ENCODE results near the gene RASA3.

The RASA3 gene

DNA sequence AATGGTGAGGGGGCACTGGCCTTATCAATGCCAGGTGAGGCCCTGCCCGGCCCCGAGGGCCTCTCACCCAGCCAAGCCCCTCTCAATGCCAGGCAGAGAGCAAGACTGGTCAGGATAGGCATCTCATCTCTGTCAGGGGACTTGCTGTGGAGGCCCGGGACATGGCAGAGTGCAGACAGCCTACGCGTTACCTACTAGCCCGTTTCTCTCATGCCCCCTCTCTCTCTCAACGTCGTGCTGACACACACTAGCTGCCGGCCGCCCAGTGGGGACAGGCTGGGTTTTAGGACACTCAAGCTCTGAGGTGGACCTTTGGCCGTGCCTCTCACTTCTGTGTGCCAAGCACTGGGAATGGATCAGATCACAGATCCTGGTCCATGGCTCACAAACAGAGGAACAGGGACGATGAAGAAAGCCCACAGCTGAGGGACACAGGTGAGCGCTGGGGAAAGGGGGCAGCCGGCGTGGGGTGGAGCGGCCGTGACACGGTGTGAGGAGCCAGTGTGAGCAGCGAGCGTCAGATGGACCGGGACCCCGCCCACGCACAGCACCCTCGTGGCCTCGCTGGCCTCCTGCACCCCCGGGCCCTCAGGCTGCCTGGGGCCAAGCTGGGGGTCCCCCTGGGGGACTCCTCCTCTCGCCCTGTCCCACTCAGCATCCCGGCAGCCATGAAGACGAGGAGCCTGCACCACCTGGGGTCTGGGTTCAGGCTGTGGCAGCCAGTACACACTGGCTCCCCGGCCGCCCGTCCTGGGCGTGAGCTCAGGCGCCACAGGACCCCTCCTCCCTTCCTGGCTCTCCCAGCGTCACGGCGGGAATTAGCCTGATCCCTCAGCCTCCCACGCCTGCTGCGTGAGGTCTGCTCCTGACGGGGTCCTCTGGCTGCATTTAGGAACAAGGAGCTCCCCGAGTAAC is 81.6 kb downstream of the RASA3 start:
- no peaks in the 10 kb centered on the region for H3K27me3 Mint-ChIP-seq
- no peak overlapping the region for H3K4me3 Mint-ChIP-seq
- CTCF ChIA-PET = no interaction called here
- no peaks in the 10 kb centered on the region for H3K9me3 Mint-ChIP-seq
- peaks cover 74% of the 10 kb centered on the region for H3K36me3 Mint-ChIP-seq
- H3K27ac Mint-ChIP-seq = no peak overlapping the region
- peaks cover 55% of the 10 kb centered on the region for H3K4me1 Mint-ChIP-seq
- DNase-seq = no peak

DNA sequence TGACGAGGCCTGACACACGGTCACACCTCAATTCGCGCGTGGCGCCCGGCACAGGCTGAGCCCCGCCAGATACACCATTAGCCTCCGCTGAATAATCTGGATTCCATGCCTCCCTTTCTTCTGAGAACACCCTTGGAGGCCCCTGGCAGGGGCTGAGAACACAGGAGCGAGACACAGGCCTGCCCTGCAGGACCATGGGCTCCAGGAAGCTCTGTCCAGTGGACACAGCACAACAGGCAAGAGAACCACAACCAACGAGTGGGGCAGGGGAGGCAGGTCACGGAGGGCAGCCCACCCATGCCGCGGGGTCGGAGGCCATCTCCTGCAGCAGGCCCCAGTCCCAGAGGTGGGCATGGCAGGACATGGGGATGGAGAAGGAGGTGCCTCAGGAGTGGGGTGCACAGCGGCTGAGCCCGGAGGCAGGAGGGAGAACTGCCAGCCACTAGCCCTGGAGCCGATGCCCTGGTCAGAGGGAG is 82.8 kb downstream of the RASA3 start:
- H3K27ac Mint-ChIP-seq = peak overlapping the region; percentile 67
- H3K9me3 Mint-ChIP-seq = peaks cover under 1% of the 10 kb centered on the region
- peaks cover 74% of the 10 kb centered on the region for H3K36me3 Mint-ChIP-seq
- peaks cover 63% of the 10 kb centered on the region for H3K4me1 Mint-ChIP-seq
- H3K4me3 Mint-ChIP-seq = no peak overlapping the region
- H3K27me3 Mint-ChIP-seq = no peaks in the 10 kb centered on the region
- CTCF ChIA-PET = no interaction called here
- DNase-seq = no peak

DNA sequence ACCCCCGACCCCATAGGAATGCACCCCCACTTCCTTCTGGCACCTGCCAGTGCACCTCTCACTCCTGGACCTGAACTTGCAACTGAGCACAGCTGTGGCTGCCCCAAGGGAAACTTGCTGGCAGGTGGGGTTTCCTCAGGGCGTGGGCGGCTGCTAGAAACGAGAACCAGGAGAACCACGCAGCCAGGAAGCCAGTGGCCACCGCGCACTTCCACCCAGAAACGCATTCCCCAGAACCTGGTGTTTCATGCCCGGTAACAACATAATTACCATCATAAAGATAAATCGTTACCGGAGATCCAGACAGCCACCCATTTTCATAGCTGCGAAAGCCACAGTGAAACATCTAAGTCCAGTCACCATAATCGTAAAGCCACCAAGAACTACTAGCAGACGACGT is 83.4 kb downstream of the RASA3 start:
- Mint-ChIP-seq H3K27ac (peak overlapping the region; percentile 79), H3K4me1 (peaks cover 63% of the 10 kb centered on the region), H3K4me3 (peak overlapping the region; percentile 43), H3K27me3 (no peaks in the 10 kb centered on the region), H3K9me3 (peaks cover 3% of the 10 kb centered on the region), H3K36me3 (peaks cover 72% of the 10 kb centered on the region)
- peak; percentile 54 for DNase-seq
- CTCF ChIA-PET = no interaction called here

DNA sequence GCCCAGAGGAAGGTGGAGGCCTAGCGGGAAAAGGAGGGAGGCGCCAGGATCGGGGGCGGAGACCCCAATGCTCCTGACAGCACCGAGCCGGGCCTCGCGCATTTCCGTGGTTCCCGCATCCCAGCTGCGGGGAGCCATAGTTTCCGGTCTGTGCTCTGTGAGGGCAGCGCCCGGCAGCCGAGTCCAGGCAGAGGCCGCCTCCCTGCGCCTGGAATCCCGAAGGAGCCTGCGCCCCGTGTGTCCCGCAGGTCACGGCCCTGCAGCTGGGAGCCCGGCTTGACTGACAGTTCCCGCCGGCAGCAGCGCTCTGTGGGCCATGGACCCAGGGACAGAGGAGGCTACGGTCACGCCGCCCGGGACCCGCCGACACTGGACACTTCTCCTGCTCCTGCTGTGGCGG is 84.0 kb downstream of the RASA3 start:
- H3K4me1 Mint-ChIP-seq = peaks cover 61% of the 10 kb centered on the region
- CTCF ChIA-PET = no interaction called here

DNA sequence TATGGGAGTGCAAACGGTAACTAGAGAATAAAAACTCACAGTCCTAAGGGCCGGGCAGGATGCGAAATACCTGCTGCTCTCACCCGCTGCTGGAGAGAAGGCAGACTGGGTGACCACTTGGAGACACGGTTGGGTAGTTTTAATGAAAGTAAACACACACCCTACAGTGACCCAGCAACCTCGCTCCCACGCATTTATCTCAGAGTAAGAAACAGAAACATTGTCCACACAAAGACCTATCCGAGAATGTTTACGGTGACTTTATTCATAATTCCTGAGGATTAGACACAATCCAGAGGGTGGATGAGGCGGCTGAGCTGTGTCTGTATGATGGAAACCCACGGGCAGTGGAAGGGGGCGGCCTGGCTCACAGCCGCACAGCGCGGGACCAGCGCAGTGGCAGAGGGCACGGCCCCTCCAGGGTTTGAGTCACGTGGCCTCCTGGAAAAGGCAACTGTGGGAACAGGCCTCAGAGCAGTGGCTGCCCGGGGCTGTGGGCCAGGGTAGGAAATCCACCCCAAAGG is 85.0 kb downstream of the RASA3 start:
- no peaks in the 10 kb centered on the region for H3K27me3 Mint-ChIP-seq
- peaks cover 60% of the 10 kb centered on the region for H3K4me1 Mint-ChIP-seq
- H3K36me3 Mint-ChIP-seq = peaks cover 76% of the 10 kb centered on the region
- no peak for DNase-seq
- CTCF ChIA-PET = no interaction called here
- no peak overlapping the region for H3K27ac Mint-ChIP-seq
- H3K4me3 Mint-ChIP-seq = no peak overlapping the region
- peaks cover 3% of the 10 kb centered on the region for H3K9me3 Mint-ChIP-seq

More for the DNA sequence above, 84.0 kb downstream of the RASA3 start:
- Mint-ChIP-seq H3K9me3 (peaks cover 3% of the 10 kb centered on the region), H3K27me3 (no peaks in the 10 kb centered on the region), H3K4me3 (no peak overlapping the region), H3K27ac (no peak overlapping the region), H3K36me3 (peaks cover 71% of the 10 kb centered on the region)
- no peak for DNase-seq

DNA sequence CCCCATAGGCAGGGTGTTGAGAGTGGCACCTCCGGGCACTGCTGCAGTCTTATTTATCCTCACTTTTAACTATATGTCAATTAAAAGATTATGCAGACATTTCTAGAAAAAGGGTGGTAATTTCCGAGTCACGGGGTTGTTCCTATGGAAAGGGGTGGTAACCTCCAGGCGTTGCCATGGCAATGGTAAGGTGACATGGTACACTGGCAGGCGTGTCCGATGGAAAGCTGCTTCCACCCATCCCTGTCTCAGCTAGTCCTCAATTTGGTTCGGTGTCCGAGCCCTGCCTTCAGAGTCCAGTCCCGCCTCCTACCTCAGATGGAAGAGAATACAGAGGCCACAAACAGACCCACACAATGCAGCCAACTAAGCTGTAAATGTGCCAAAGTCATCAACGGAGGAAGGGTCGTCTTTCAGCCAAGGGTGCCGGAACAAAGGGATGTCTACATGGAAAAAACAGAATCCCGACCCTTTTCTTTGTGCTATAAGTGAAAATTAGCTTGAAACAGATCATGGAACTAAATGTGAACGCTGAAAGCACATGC is 85.9 kb downstream of the RASA3 start:
- CTCF ChIA-PET = no interaction called here
- H3K36me3 Mint-ChIP-seq = peaks cover 78% of the 10 kb centered on the region
- peaks cover 57% of the 10 kb centered on the region for H3K4me1 Mint-ChIP-seq
- peak overlapping the region; percentile 51 for H3K27ac Mint-ChIP-seq
- H3K9me3 Mint-ChIP-seq = peaks cover 3% of the 10 kb centered on the region
- no peak for DNase-seq
- H3K27me3 Mint-ChIP-seq = no peaks in the 10 kb centered on the region
- no peak overlapping the region for H3K4me3 Mint-ChIP-seq

DNA sequence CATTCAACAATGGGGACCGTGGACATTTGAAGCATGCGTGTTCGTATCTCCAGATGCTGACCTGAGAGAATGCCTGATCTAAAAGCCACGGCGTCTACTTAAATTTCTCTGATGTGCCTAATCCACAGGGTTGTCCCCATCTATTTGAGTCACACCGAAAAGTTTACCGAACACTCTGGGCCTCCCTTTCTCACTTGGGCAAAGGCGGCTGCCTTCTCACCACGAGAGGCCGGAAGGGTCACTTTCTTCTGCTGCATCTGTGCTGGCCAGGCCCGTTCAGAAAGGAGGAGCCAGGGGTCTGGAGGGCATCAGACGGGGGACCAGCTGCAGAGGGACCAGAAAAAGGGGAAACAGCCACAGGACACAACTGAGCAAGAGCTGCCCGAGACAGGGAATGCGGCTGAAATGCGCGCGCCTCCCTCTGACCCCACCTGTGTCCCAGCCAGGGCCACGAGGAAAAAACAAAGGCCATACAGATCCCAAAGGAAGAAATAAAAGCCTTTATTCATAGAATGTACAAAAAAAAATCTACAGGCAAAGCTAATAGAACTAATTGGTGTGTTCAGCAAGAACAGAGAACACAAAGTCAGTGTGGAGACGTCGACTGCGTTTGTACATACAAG is 87.2 kb downstream of the RASA3 start:
- H3K4me1 Mint-ChIP-seq = peaks cover 52% of the 10 kb centered on the region
- H3K36me3 Mint-ChIP-seq = peaks cover 74% of the 10 kb centered on the region
- peak overlapping the region; percentile 64 for H3K27ac Mint-ChIP-seq

DNA sequence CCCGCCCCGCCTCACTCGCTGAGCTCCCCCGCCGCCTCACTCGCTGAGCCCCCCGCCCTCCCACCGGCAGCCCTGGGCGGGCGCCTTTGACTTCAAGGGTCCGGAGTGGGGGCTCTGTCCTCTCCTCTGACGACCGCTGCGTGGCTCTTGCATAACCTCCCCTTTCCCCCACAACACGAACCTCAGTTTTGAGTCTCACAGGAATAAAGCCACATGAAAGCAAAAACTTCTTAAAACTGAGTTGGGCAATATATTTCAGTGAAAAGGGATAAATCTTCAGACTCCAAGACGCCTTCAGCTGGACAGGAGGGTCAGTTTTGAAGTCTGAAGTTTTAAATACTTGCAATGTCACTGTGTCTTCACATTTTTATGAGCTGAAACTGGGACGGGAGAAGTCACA is 87.9 kb downstream of the RASA3 start:
- H3K36me3 Mint-ChIP-seq = peaks cover 69% of the 10 kb centered on the region
- H3K27ac Mint-ChIP-seq = peak overlapping the region; percentile 76
- no peaks in the 10 kb centered on the region for H3K27me3 Mint-ChIP-seq
- peaks cover 3% of the 10 kb centered on the region for H3K9me3 Mint-ChIP-seq
- H3K4me1 Mint-ChIP-seq = peaks cover 46% of the 10 kb centered on the region
- no peak for DNase-seq
- H3K4me3 Mint-ChIP-seq = no peak overlapping the region
- CTCF ChIA-PET = no interaction called here

More for the DNA sequence above, 87.2 kb downstream of the RASA3 start:
- H3K9me3 Mint-ChIP-seq = peaks cover 3% of the 10 kb centered on the region
- no peak for DNase-seq
- H3K4me3 Mint-ChIP-seq = no peak overlapping the region
- CTCF ChIA-PET = no interaction called here
- no peaks in the 10 kb centered on the region for H3K27me3 Mint-ChIP-seq

DNA sequence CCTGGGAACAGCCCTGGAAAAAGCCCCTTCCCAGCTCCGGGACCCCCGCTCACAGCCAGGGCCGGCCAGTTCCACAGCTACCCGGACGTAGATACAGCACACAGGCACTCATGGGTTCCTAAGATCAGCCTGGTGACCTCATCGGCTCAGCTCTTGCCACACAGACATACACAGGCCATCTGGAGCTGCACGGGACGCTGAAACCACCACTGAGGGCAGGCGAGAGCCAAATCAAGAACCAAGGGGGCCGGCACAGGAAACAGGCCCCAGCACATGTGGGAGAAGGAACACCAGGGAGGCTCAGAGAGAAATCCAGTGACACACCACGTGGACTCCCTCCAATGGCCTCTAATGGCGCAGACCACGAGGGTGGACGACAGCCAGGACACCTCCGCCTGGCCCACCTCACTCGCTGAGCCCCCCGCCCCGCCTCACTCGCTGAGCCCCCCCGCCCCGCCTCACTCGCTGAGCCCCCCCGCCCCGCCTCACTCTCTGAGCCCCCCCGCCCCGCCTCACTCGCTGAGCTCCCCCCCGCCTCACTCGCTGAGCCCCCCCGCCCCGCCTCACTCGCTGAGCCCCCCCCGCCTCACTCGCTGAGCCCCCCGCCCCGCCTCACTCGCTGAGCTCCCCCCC is 88.9 kb downstream of the RASA3 start:
- Mint-ChIP-seq H3K27me3 (no peaks in the 10 kb centered on the region), H3K4me1 (peaks cover 38% of the 10 kb centered on the region), H3K36me3 (peaks cover 63% of the 10 kb centered on the region), H3K9me3 (peaks cover 3% of the 10 kb centered on the region), H3K27ac (no peak overlapping the region), H3K4me3 (no peak overlapping the region)
- no peak for DNase-seq
- CTCF ChIA-PET = no interaction called here

DNA sequence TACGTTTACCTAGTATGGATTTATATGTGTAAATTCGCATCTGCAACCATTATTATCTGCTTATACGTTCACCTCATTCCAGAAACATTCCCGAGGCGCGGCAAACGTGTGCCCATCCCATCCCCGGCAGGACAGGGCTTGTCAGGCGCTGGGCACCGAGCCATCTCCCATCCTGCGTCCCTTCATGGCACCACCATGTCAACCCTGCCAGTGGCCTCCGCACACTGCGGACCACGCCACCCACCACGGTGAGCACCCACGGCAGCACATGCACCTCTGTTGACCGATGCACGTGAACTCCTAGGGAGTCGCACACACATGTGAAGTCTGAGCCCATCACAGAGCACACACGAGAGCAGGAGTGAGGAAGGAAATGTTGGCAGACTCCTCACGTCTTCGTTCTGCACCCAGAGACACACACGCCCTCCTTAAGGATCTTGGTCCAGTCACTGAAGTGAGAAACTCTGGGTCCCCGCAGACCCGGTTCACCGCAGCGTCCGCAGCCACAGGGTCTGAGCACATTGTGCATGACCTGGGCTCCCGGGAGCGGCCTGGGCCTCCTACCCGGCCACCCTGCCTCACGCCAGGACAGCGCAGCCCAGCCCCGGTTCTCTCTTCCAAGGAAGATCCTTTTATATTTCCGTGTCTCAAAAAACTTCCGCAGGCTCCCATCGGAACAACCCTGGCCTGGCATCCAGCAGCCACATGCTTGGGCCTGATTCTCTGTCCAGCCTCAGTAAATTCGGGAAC is 90.2 kb downstream of the RASA3 start:
- CTCF ChIA-PET = no interaction called here
- no peak overlapping the region for H3K4me3 Mint-ChIP-seq
- H3K27ac Mint-ChIP-seq = no peak overlapping the region
- peaks cover 64% of the 10 kb centered on the region for H3K36me3 Mint-ChIP-seq
- H3K9me3 Mint-ChIP-seq = peaks cover 3% of the 10 kb centered on the region
- no peak for DNase-seq
- no peaks in the 10 kb centered on the region for H3K27me3 Mint-ChIP-seq
- peaks cover 29% of the 10 kb centered on the region for H3K4me1 Mint-ChIP-seq

DNA sequence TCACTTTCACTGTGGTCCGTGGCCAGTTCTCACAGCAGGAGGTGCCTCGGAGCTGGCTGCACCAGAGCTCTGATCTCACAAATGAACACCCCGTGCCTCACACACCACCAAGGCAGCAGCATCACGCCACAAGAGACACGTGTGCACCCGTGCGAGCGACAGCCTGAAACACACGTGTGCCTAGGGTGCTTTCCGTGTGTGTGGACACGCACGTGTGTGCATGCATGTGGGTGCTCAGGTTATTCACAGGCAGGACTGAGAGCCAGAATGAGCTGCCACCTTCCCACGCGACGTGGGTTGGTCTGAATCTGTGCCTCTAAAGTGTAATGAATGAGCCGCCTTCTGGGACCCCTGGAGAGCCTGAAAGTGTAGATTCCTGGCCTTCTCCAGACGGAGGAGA is 90.9 kb downstream of the RASA3 start:
- Mint-ChIP-seq H3K4me3 (no peak overlapping the region), H3K9me3 (peaks cover 3% of the 10 kb centered on the region), H3K27me3 (no peaks in the 10 kb centered on the region), H3K4me1 (peaks cover 22% of the 10 kb centered on the region), H3K36me3 (peaks cover 62% of the 10 kb centered on the region), H3K27ac (no peak overlapping the region)
- CTCF ChIA-PET = no interaction called here
- DNase-seq = no peak

DNA sequence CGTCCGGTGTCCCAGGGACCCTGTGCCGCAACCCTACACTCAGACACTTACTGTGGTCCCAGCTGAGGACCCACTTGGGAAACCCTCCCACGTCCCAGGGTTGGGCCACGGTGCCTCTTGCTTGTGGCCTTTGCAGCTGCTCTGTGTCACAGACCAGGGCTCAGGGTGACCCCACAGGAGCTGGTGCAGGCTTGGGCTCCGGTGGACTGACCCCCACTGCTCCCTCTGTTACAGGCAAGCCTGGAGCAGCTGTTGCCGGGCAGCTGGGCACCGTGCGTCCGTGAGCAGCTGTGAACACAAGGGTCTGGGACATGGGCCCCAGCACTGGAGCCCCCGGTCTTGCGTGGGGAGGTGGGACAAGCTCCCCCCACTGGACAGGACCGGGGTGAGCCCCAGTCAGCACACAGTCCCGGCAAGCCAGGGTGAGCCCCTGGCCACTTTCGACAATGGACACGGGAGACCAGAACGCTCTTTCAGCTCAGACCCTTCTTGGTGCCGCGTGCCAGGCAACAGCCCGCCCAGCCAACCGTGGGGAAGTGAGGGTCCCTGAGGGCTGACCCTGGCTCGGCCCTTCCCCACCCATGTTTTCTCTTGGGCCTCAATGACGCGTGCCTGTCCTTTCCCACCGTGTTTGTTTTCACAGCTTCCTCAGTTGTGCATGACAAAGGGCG is 92.8 kb downstream of the RASA3 start:
- CTCF ChIA-PET = no interaction called here
- Mint-ChIP-seq H3K27me3 (no peaks in the 10 kb centered on the region), H3K27ac (no peak overlapping the region), H3K36me3 (peaks cover 60% of the 10 kb centered on the region), H3K9me3 (peaks cover 2% of the 10 kb centered on the region), H3K4me1 (peaks cover 5% of the 10 kb centered on the region), H3K4me3 (no peak overlapping the region)
- DNase-seq = no peak

DNA sequence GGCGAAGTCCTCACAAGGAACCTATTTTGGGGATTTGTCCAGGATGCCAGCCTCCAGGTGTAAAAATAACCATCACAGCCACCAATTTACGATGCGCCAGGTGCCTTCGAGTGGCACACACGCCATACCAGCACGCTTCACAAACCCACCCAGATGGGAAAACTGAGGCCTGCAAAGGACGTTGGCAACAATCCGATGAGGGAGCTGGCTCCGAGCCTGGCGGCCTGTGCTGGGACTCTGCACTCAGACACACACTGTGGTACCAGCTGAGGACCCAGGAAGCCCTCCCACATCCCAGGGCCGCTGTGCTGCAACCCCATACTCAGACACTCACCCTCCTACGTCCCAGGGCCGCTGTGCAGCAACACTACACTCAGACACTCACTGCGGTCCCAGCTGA is 93.5 kb downstream of the RASA3 start:
- Mint-ChIP-seq H3K27me3 (no peaks in the 10 kb centered on the region), H3K27ac (no peak overlapping the region), H3K36me3 (peaks cover 62% of the 10 kb centered on the region), H3K4me1 (peaks cover 3% of the 10 kb centered on the region), H3K4me3 (no peak overlapping the region), H3K9me3 (no peaks in the 10 kb centered on the region)
- no peak for DNase-seq
- CTCF ChIA-PET = no interaction called here

All from activated naive CD4-positive, alpha-beta T cell treated with anti-CD3 and anti-CD28 coated beads, Interleukin-2, amount 10 ng/mL, durations not matched to agents 7 days and 5 days (primary cell).